ENCODE data around the gene HYDIN. TPM values are rescaled to one million over a fixed set of nuclear protein-coding genes. Genes with fewer than 3 reads are reported as not detected.

HYDIN gene
- total and polyA plus RNA-seq, 9 of the 15 experiments (the other 6 are each of a cell fraction or from before 2014, with no cell fraction given) = 0.08 to 0.43 (median 0.14) TPM; not detected in 1

DNA sequence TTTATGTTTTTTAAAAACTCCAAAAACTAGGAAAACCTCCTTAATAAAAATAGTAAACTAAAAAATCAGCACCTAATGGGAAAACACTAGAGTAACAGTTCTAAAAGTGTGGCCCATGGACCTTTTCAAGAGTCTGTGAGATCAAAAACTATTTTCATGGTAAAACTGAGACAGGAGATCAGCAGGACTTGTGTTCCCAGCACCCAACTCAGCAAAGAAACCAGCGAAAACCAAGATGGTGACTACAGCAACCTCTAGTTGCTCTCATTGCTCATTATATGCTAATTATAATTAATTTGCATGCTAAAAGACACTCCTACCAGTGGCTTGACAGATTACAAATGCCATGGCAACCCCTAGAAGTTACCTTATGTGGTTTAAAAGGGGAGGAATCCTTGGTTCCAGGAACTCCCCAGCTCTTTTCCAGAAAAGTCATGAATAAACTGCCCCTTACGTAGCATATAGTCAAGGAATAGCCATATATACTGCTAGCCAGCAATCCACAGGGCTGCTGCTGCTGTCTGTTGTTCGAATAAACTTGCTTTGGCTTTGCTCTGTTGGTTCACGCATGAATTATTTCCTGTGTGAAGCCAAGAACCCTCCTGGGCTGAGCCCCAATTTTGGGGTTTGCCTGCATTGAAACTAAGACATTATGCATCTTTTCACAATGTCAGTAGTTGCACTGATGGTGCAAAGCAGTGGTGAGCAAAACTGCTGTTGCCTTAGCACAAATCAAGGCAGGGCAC is 46.2 kb upstream of the HYDIN start (continued):
- TF ChIP-seq ZNF639 (CRISPR knock-in tag; conservative IDR thresholded peaks at IDR 0.05 in 1 of 2, IDR thresholded peaks at IDR 0.05 in 1 of 2) = no peak
- TF ChIP-seq NR3C1 (CRISPR knock-in tag; IDR thresholded peaks at IDR 0.05) = no peak
- no peak for TF ChIP-seq MCM5 (IDR thresholded peaks at IDR 0.05; ENCODE audit: low read depth)
- TF ChIP-seq STAT5A (IDR thresholded peaks at IDR 0.05; ENCODE audit: borderline replicate concordance, low read length) = peak; percentile 30; the same call in 1 of the 2 replicates
- no peak for TF ChIP-seq TBL1XR1 (IDR thresholded peaks at IDR 0.05; ENCODE audit: low read length in 2 of 2)
- peak; percentile 85 for TF ChIP-seq PKNOX1 (IDR thresholded peaks at IDR 0.05)

DNA sequence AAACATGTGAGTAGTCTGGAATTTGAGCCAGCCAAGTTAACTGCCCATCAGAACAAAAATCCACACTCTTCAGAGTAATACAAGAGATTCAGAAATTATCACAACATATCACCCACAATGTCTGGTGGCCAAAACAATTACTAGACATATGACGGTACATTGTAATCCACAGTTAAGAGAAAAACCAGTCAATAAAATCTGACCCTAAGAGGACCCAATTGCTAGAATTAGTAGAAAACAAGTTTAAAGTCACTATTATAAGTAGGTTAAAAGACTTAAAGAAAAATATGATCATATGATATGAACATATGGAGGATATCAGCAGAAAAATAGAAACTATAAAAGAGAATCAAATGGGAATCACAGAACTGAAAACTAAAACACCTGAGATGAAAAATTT is 42.9 kb upstream of the HYDIN start:
- Histone ChIP-seq H3K9ac (ENCODE audit: insufficient read depth in 1 of 2, low read depth in 2 of 2, low read length in 2 of 2) (no peak overlapping the region), H3K27ac (ENCODE audit: extremely low read depth, low read depth, low read length) (no peak overlapping the region), H3K9me3 (replicated peaks; ENCODE audit: control insufficient read depth, insufficient read depth, low read depth, low read length) (no peaks in the 10 kb centered on the region), H3K36me3 (ENCODE audit: control insufficient read depth, insufficient read depth, low read length) (no peaks in the 10 kb centered on the region), H3K9me1 (ENCODE audit: control insufficient read depth, insufficient read depth, low read length) (no peaks in the 10 kb centered on the region), H2AFZ (ENCODE audit: low read depth, low read length) (no peak overlapping the region), H3K4me2 (ENCODE audit: insufficient read depth, low read length) (no peak overlapping the region), H3K4me3 (no peak overlapping the region), H3K4me1 (replicated peaks in 1 of 2; ENCODE audit: control insufficient read depth in 2 of 2, insufficient read depth in 2 of 2, low read length in 2 of 2) (peaks cover 0 to 3% of the 10 kb centered on the region in 2 experiments; a peak in 2 of 5 replicates), H3K79me2 (ENCODE audit: control insufficient read depth, insufficient read depth, low read length) (no peaks in the 10 kb centered on the region), H3K27me3 (ENCODE audit: control insufficient read depth in 2 of 2, insufficient read depth in 2 of 2, low read length in 2 of 2) (no peaks in the 10 kb centered on the region), H4K20me1 (replicated peaks; ENCODE audit: control insufficient read depth, insufficient read depth, low read length) (no peaks in the 10 kb centered on the region)
- DNase-seq (ENCODE audit: extremely low read depth in 1 of 4, low spot score in 3 of 4) = no peak
- TF ChIP-seq, protein P1, sequence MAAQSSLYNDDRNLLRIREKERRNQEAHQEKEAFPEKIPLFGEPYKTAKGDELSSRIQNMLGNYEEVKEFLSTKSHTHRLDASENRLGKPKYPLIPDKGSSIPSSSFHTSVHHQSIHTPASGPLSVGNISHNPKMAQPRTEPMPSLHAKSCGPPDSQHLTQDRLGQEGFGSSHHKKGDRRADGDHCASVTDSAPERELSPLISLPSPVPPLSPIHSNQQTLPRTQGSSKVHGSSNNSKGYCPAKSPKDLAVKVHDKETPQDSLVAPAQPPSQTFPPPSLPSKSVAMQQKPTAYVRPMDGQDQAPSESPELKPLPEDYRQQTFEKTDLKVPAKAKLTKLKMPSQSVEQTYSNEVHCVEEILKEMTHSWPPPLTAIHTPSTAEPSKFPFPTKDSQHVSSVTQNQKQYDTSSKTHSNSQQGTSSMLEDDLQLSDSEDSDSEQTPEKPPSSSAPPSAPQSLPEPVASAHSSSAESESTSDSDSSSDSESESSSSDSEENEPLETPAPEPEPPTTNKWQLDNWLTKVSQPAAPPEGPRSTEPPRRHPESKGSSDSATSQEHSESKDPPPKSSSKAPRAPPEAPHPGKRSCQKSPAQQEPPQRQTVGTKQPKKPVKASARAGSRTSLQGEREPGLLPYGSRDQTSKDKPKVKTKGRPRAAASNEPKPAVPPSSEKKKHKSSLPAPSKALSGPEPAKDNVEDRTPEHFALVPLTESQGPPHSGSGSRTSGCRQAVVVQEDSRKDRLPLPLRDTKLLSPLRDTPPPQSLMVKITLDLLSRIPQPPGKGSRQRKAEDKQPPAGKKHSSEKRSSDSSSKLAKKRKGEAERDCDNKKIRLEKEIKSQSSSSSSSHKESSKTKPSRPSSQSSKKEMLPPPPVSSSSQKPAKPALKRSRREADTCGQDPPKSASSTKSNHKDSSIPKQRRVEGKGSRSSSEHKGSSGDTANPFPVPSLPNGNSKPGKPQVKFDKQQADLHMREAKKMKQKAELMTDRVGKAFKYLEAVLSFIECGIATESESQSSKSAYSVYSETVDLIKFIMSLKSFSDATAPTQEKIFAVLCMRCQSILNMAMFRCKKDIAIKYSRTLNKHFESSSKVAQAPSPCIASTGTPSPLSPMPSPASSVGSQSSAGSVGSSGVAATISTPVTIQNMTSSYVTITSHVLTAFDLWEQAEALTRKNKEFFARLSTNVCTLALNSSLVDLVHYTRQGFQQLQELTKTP (IDR thresholded peaks at IDR 0.05; ENCODE audit: low read depth in 1 of 2, partially characterized antibody in 2 of 2) = peak in 1 of 2 experiments; percentile 82
- TF ChIP-seq, protein P2, sequence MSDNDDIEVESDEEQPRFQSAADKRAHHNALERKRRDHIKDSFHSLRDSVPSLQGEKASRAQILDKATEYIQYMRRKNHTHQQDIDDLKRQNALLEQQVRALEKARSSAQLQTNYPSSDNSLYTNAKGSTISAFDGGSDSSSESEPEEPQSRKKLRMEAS (CRISPR knock-in tag; IDR thresholded peaks at IDR 0.05) = no peak
- WGBS (ENCODE audit: insufficient coverage, low coverage, missing lambda C conversion rate) = 24% methylated on average over 1 of the region's 1 CpG
- no peak for ATAC-seq
- POLR2A ChIA-PET = no interaction called here
- intact Hi-C loops (cut with micrococcal nuclease) (no loop called here), in situ Hi-C loops (cut with MboI) (no loop called here)
- no peak for FAIRE-seq
- CTCF ChIA-PET (ENCODE audit: low intra/inter-chr PET ratio) = no interaction called here
- no TSS peak for BruUV-seq (replicated peaks)
